H1 (cell line): ENCODE measurements around the gene CTSL. TPM values are rescaled to one million over a fixed set of nuclear protein-coding genes. Genes with fewer than 3 reads are reported as not detected.

Experiments
- CTCF ChIA-PET: fragments of 300-600 bp; sonication (Branson Sonifier 250); formaldehyde crosslinking; loops from one replicate; lab custom pipeline; 2021; ENCODE audit not compliant: partially characterized antibody; lab: Charles Lee
- POLR2A ChIA-PET: fragments of 300-600 bp; sonication (Branson Sonifier 250); formaldehyde crosslinking; loops from one replicate; lab custom pipeline; 2021; ENCODE audit warnings: inconsistent platforms; ENCODE audit not compliant: partially characterized antibody; lab: Charles Lee
- DNase-seq, 2 experiments: peaks; one replicate each; pipeline versions ENCODE4 v3.0.0 to v3.0.0-alpha.2; 2010 to 2022; ENCODE audit warnings: low spot score in 2 of 2, low read depth in 1 of 2, mixed read lengths in 1 of 2
- FAIRE-seq: peaks from 2 replicates; lab custom pipeline; 2011; peaks lifted over from hg19 to GRCh38; lab: Jason Lieb, UNC
- H2AFZ ChIP-seq: 2 replicates; pipeline ENCODE4 v1.8.1; 2012; ENCODE audit warnings: low read length, inconsistent platforms
- H2AK5ac ChIP-seq: 2 replicates; pipeline ENCODE4 v1.6.1; 2013; ENCODE audit warnings: low read depth, low read length
- H2BK120ac ChIP-seq: replicated peaks from 2 replicates; pipeline ENCODE3; 2013; ENCODE audit warnings: low read depth, low read length, inconsistent platforms
- H2BK12ac ChIP-seq: 2 replicates; pipeline ENCODE4 v1.6.1; 2013; ENCODE audit warnings: low read depth, low read length
- H2BK15ac ChIP-seq: 2 replicates; pipeline ENCODE4 v1.6.1; 2013; ENCODE audit warnings: low read length
- H2BK20ac ChIP-seq: 2 replicates; pipeline ENCODE4 v1.6.1; 2013; ENCODE audit warnings: low read length
- H2BK5ac ChIP-seq: 2 replicates; pipeline ENCODE4 v1.6.1; 2013; ENCODE audit warnings: low read depth, low read length
- H3K14ac ChIP-seq: 2 replicates; pipeline ENCODE4 v1.6.1; 2013; ENCODE audit warnings: inconsistent platforms; ENCODE audit not compliant: insufficient read length
- H3K18ac ChIP-seq: 2 replicates; pipeline ENCODE4 v1.6.1; 2013; ENCODE audit warnings: low read length; ENCODE audit errors: extremely low read depth
- H3K23ac ChIP-seq: 2 replicates; pipeline ENCODE4 v1.6.1; 2013; ENCODE audit warnings: inconsistent platforms; ENCODE audit not compliant: insufficient read length
- H3K23me2 ChIP-seq: 2 replicates; pipeline ENCODE4 v1.6.1; 2013; ENCODE audit warnings: low read depth, low read length
- H3K27ac ChIP-seq: 2 replicates; pipeline ENCODE4 v1.6.1; 2011; ENCODE audit warnings: low read depth, low read length, inconsistent platforms
- H3K27me3 ChIP-seq, 4 experiments: replicated peaks in 1 of 4; 1 replicate in 1 of 4; 2 replicates in 3 of 4; pipeline versions ENCODE4 v1.6.1 to v1.8.1; 2011 to 2013; ENCODE audit warnings: low read length in 3 of 4, mild to moderate bottlenecking in 3 of 4, inconsistent platforms in 2 of 4, mixed read lengths in 2 of 4, moderate library complexity in 1 of 4; ENCODE audit not compliant: control insufficient read depth in 3 of 4, insufficient read depth in 3 of 4; ENCODE audit errors: extremely low read depth in 1 of 4
- H3K36me3 ChIP-seq, 4 experiments: 2 replicates each; pipeline versions ENCODE4 v1.6.1 to v1.8.1; 2011 to 2013; ENCODE audit warnings: mild to moderate bottlenecking in 4 of 4, low read length in 3 of 4, moderate library complexity in 2 of 4, control low read depth in 1 of 4, inconsistent platforms in 1 of 4; ENCODE audit not compliant: insufficient read depth in 4 of 4, control insufficient read depth in 2 of 4
- H3K4ac ChIP-seq: replicated peaks from 2 replicates; pipeline ENCODE3; 2013; ENCODE audit warnings: low read length, low read depth, mixed read lengths, inconsistent platforms; ENCODE audit not compliant: insufficient read length
- H3K4me1 ChIP-seq, 4 experiments: replicated peaks in 1 of 4; 1 replicate in 1 of 4; 2 replicates in 3 of 4; pipeline versions ENCODE4 v1.6.1 to v1.8.1; 2011 to 2013; ENCODE audit warnings: low read length in 3 of 4, inconsistent platforms in 2 of 4, mixed read lengths in 1 of 4; ENCODE audit not compliant: insufficient read depth in 4 of 4, control insufficient read depth in 3 of 4
- H3K4me2 ChIP-seq, 2 experiments: 2 replicates each; pipeline versions ENCODE4 v1.6.1 to v1.8.1; 2011 to 2013; ENCODE audit warnings: low read depth in 2 of 2, low read length in 2 of 2, control low read depth in 1 of 2, inconsistent platforms in 1 of 2, mild to moderate bottlenecking in 1 of 2; ENCODE audit not compliant: insufficient read depth in 1 of 2
- H3K4me3 ChIP-seq, 4 experiments: fragments of 200-600, 300-600 bp in 1 of 4; sonication (generic), shearing (Covaris generic), sonication (Bioruptor Twin) in 1 of 4; 2 replicates each; pipeline versions ENCODE4 v1.5.1 to v1.8.1; 2011 to 2016; ENCODE audit warnings: low read length in 4 of 4, low read depth in 3 of 4, control low read depth in 2 of 4, inconsistent platforms in 2 of 4, mild to moderate bottlenecking in 2 of 4, mixed read lengths in 1 of 4, moderate library complexity in 1 of 4; ENCODE audit not compliant: insufficient read depth in 2 of 4; ENCODE audit errors: extremely low read depth in 1 of 4
- H3K56ac ChIP-seq: replicated peaks from 2 replicates; pipeline ENCODE3; 2013; ENCODE audit warnings: low read depth, mild to moderate bottlenecking, mixed read lengths, low read length, inconsistent platforms; ENCODE audit not compliant: insufficient read length
- H3K79me1 ChIP-seq: 2 replicates; pipeline ENCODE4 v1.6.1; 2013; ENCODE audit warnings: low read depth, low read length, control low read depth
- H3K79me2 ChIP-seq, 2 experiments: 2 replicates each; pipeline versions ENCODE4 v1.6.1 to v1.8.1; 2012 to 2013; ENCODE audit warnings: low read length in 2 of 2, mild to moderate bottlenecking in 2 of 2, inconsistent platforms in 1 of 2; ENCODE audit not compliant: insufficient read depth in 2 of 2, control insufficient read depth in 1 of 2
- H3K9ac ChIP-seq, 4 experiments: replicated peaks in 1 of 4; 1 replicate in 1 of 4; 2 replicates in 3 of 4; pipeline versions ENCODE4 v1.6.1 to v1.8.1; 2011 to 2013; ENCODE audit warnings: low read depth in 3 of 4, low read length in 3 of 4, control low read depth in 2 of 4, mild to moderate bottlenecking in 2 of 4, moderate library complexity in 2 of 4, inconsistent platforms in 1 of 4; ENCODE audit errors: extremely low read depth in 1 of 4
- H3K9me3 ChIP-seq, 2 experiments: 2 replicates each; pipeline versions ENCODE4 v1.6.1 to v1.8.1; 2012 to 2013; ENCODE audit warnings: mild to moderate bottlenecking in 2 of 2, moderate library complexity in 2 of 2, control low read depth in 1 of 2, inconsistent platforms in 1 of 2, low read depth in 1 of 2, low read length in 1 of 2, mixed read lengths in 1 of 2; ENCODE audit not compliant: insufficient read depth in 2 of 2
- H4K20me1 ChIP-seq, 2 experiments: replicated peaks in 1 of 2; 2 replicates each; pipeline versions ENCODE3 to v1.8.1; 2011 to 2013; ENCODE audit warnings: inconsistent platforms in 2 of 2, low read length in 2 of 2, mild to moderate bottlenecking in 1 of 2; ENCODE audit not compliant: insufficient read depth in 2 of 2, control insufficient read depth in 1 of 2
- H4K5ac ChIP-seq: 2 replicates; pipeline ENCODE4 v1.6.1; 2013; ENCODE audit warnings: low read length, low read depth, mixed read lengths, inconsistent platforms; ENCODE audit not compliant: insufficient read length
- H4K8ac ChIP-seq: 2 replicates; pipeline ENCODE4 v1.8.0; 2013; ENCODE audit warnings: mild to moderate bottlenecking, moderate library complexity, low read length, inconsistent platforms; ENCODE audit not compliant: insufficient read depth; ENCODE audit errors: extremely low read depth
- H4K91ac ChIP-seq: replicated peaks from 2 replicates; pipeline ENCODE3; 2013; ENCODE audit warnings: low read length, mixed read lengths, inconsistent platforms; ENCODE audit not compliant: insufficient read length
- BACH1 ChIP-seq: IDR thresholded peaks from 2 replicates; pipeline ENCODE4 v1.6.1; 2012; ENCODE audit warnings: low read length, improper control_type of control experiment
- BRCA1 ChIP-seq: IDR thresholded peaks from 2 replicates; pipeline ENCODE4 v1.6.1; 2012; ENCODE audit warnings: low read depth, low read length, improper control_type of control experiment
- CEBPB ChIP-seq: IDR thresholded peaks from 2 replicates; pipeline ENCODE4 v1.6.1; 2012; ENCODE audit warnings: low read depth, low read length
- FOSL1 ChIP-seq: IDR thresholded peaks from 2 replicates; pipeline ENCODE4 v1.6.1; 2011; ENCODE audit warnings: mild to moderate bottlenecking, low read depth, low read length, moderate library complexity; ENCODE audit not compliant: insufficient read depth
- JUND ChIP-seq: IDR thresholded peaks from 2 replicates; pipeline ENCODE4 v1.6.1; 2011; ENCODE audit warnings: mild to moderate bottlenecking, improper control_type of control experiment, low read length
- POLR2A ChIP-seq, 2 experiments: IDR thresholded peaks; 1 replicate in 1 of 2; 2 replicates in 1 of 2; pipeline ENCODE4 v1.6.1; 2011; ENCODE audit warnings: low read depth in 2 of 2, low read length in 2 of 2, mild to moderate bottlenecking in 2 of 2; ENCODE audit errors: control extremely low read depth in 1 of 2
- POLR2AphosphoS5 ChIP-seq: IDR thresholded peaks from 2 replicates; pipeline ENCODE4 v1.6.1; 2011; ENCODE audit warnings: low read depth, low read length
- RFX5 ChIP-seq: IDR thresholded peaks from 2 replicates; pipeline ENCODE4 v1.6.1; 2011; ENCODE audit warnings: low read depth, low read length, improper control_type of control experiment, borderline replicate concordance
- SRF ChIP-seq: IDR thresholded peaks from 2 replicates; pipeline ENCODE4 v1.6.1; 2011; ENCODE audit warnings: mild to moderate bottlenecking, low read depth, low read length, moderate library complexity
- TBP ChIP-seq: IDR thresholded peaks from 2 replicates; pipeline ENCODE4 v1.6.1; 2011; ENCODE audit warnings: low read depth, low read length, improper control_type of control experiment
- WGBS, 2 experiments: shearing (Covaris generic) in 1 of 2; methylation state at CpG; one replicate each; pipeline versions ENCODE4 v1.1.6 to v1.1.7; 2013 to 2015; ENCODE audit warnings: low lambda C conversion rate in 2 of 2, mixed read lengths in 2 of 2, inconsistent platforms in 1 of 2, low coverage in 1 of 2, missing lambda C conversion rate in 1 of 2; ENCODE audit not compliant: insufficient replicate concordance in 2 of 2, insufficient coverage in 1 of 2, insufficient read length in 1 of 2; ENCODE audit errors: extremely low coverage in 1 of 2, missing lambda C conversion rate in 1 of 2; 5-methylcytosine and 5-hydroxymethylcytosine counted together
- polyA plus RNA-seq, 7 experiments: library from polyadenylated mRNA; depleted of rRNA in 3 of 7; stranded (reverse) in 5 of 7; unstranded in 2 of 7; fragments of >200 nt in 5 of 7; fragments of 200-250 nt in 2 of 7; gene quantifications; 1 replicate in 5 of 7; 2 replicates in 1 of 7; 4 replicates in 1 of 7; pipeline versions ENCODE4 v1.2.1 to v1.2.3, GENCODE V29; 2011 to 2013; ENCODE audit warnings: missing spikeins in 2 of 7, mixed read lengths in 2 of 7
- total RNA-seq: library from RNA; stranded (reverse); fragmentation: NEBNext Ultra II Directional; extraction: Animal tissue kit (Norgen Biotek cat#: 25700); gene quantifications from 2 replicates; pipeline ENCODE4 v1.2.1, GENCODE V29; 2021
- TF ChIP-seq, protein P1 (sequence below): IDR thresholded peaks from 2 replicates; pipeline ENCODE4 v1.6.1; 2011; ENCODE audit warnings: low read length, improper control_type of control experiment

CTSL gene
- total and polyA plus RNA-seq, 2 of the 8 experiments (the other 6 are each of a cell fraction or from before 2014, with no cell fraction given), result 34.2 to 38.2 TPM

DNA sequence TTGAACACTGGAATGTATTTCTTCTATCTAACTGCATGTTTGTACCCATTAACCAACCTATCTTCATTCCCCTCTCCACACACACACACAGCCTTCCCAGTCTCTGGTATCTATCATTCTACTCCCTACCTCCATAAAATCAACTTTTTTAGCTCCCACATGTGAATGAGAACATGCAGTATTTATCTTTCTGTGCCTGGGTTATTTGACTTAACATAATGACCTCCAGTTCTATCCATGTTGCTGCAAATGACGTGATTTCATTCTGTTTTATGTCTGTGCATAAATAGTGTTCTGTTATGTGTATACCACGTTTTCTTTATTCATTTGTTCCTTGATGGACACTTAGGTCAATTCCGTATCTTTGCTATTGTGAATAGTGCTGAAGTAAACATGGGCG lies 38.7 kb upstream of the CTSL start:
- WGBS, 2 experiments, result 91% methylated on average over 4 of the region's 4 CpGs; no CpG with 5 or more reads in 1 of the 2 experiments

More for the DNA sequence above, 38.7 kb upstream of the CTSL start:
- no peak for FAIRE-seq
- Histone ChIP-seq H3K4me2 (no peak overlapping the region), H2BK120ac (no peak overlapping the region), H2BK12ac (no peak overlapping the region), H3K79me1 (no peaks in the 10 kb centered on the region; the same call in 1 of the 2 replicates), H3K56ac (no peak overlapping the region), H4K91ac (no peak overlapping the region), H2BK20ac (no peak overlapping the region), H4K5ac (no peak overlapping the region), H3K9ac (no peak overlapping the region), H3K27me3 (no peaks in the 10 kb centered on the region), H3K23me2 (no peaks in the 10 kb centered on the region), H3K14ac (no peak overlapping the region), H3K79me2 (peaks cover 0 to 22% of the 10 kb centered on the region in 2 experiments; a peak in 2 of 4 replicates), H3K4ac (no peak overlapping the region), H3K9me3 (no peaks in the 10 kb centered on the region), H4K8ac (no peak overlapping the region), H4K20me1 (peaks cover 2 to 4% of the 10 kb centered on the region in 2 experiments), H3K18ac (no peak overlapping the region), H2AK5ac (no peak overlapping the region), H3K36me3 (peaks cover 3 to 34% (median 13%) of the 10 kb centered on the region in 4 experiments; a peak in 6 of 8 replicates), H2AFZ (no peak overlapping the region), H3K27ac (no peak overlapping the region), H3K4me3 (no peak overlapping the region), H3K23ac (no peak overlapping the region), H3K4me1 (no peaks in the 10 kb centered on the region; a peak in 2 of 7 replicates), H2BK15ac (no peak overlapping the region), H2BK5ac (no peak overlapping the region)
- ChIA-PET CTCF (interaction anchor here (0.8 to 6.5 kb wide), 5 partner anchors 10 to 197 kb away, joined by 3 to 88 read pairs (median 7); no protein-coding TSS in a partner anchor), POLR2A (no interaction called here)
- TF ChIP-seq TBP (no peak), FOSL1 (no peak), POLR2AphosphoS5 (no peak), BRCA1 (no peak), CEBPB (no peak), SRF (no peak), BACH1 (no peak), JUND (no peak), RFX5 (no peak), POLR2A (IDR thresholded peaks at IDR 0.05; ENCODE audit: control extremely low read depth in 1 of 2, low read depth in 2 of 2, low read length in 2 of 2) (no peak)
- TF ChIP-seq, protein P1, sequence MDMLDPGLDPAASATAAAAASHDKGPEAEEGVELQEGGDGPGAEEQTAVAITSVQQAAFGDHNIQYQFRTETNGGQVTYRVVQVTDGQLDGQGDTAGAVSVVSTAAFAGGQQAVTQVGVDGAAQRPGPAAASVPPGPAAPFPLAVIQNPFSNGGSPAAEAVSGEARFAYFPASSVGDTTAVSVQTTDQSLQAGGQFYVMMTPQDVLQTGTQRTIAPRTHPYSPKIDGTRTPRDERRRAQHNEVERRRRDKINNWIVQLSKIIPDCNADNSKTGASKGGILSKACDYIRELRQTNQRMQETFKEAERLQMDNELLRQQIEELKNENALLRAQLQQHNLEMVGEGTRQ, result no peak
- DNase-seq, result no peak
